Mesendoderm (in vitro differentiated cells): ENCODE results near the gene LCLAT1.

Experiments
- DNase-seq: peaks from one replicate; pipeline ENCODE4 v3.0.0; 2013
- H2AK5ac ChIP-seq: 2 replicates; pipeline ENCODE4 v1.6.1; 2013; ENCODE audit warnings: low read length, inconsistent platforms
- H2BK120ac ChIP-seq: 2 replicates; pipeline ENCODE4 v1.6.1; 2013; ENCODE audit warnings: low read depth, mild to moderate bottlenecking, low read length, moderate library complexity, mixed read lengths
- H2BK15ac ChIP-seq: replicated peaks from 2 replicates; pipeline ENCODE4 v1.6.1; 2013; ENCODE audit warnings: low read depth, mild to moderate bottlenecking, moderate library complexity
- H2BK5ac ChIP-seq: 2 replicates; pipeline ENCODE4 v1.6.1; 2013; ENCODE audit warnings: low read length, inconsistent platforms
- H3K18ac ChIP-seq: 2 replicates; pipeline ENCODE4 v1.6.1; 2013; ENCODE audit warnings: mild to moderate bottlenecking, low read length, mixed read lengths
- H3K23ac ChIP-seq: one replicate; pipeline ENCODE4 v1.6.1; 2013; ENCODE audit warnings: low read length
- H3K27ac ChIP-seq: 2 replicates; pipeline ENCODE4 v1.5.1; 2013; ENCODE audit warnings: low read depth, mild to moderate bottlenecking, inconsistent platforms, low read length, moderate library complexity
- H3K27me3 ChIP-seq: 2 replicates; pipeline ENCODE4 v1.6.1; 2013; ENCODE audit warnings: low read length, control low read depth, mild to moderate bottlenecking, inconsistent platforms; ENCODE audit not compliant: insufficient read depth, poor library complexity
- H3K36me3 ChIP-seq: 2 replicates; pipeline ENCODE4 v1.6.1; 2013; ENCODE audit warnings: low read length, inconsistent platforms; ENCODE audit not compliant: control insufficient read depth, insufficient read depth
- H3K4ac ChIP-seq: one replicate; pipeline ENCODE4 v1.6.1; 2013; ENCODE audit warnings: low read depth, mild to moderate bottlenecking, low read length, moderate library complexity
- H3K4me1 ChIP-seq: 2 replicates; pipeline ENCODE4 v1.6.1; 2013; ENCODE audit warnings: low read depth, low read length, inconsistent platforms; ENCODE audit not compliant: control insufficient read depth
- H3K4me2 ChIP-seq: 2 replicates; pipeline ENCODE4 v1.6.1; 2013; ENCODE audit warnings: low read length
- H3K4me3 ChIP-seq: 2 replicates; pipeline ENCODE4 v1.5.1; 2013; ENCODE audit warnings: mild to moderate bottlenecking, low read length
- H3K56ac ChIP-seq: one replicate; pipeline ENCODE4 v1.6.1; 2013; ENCODE audit warnings: low read length
- H3K79me1 ChIP-seq: 2 replicates; pipeline ENCODE4 v1.6.1; 2013; ENCODE audit warnings: low read length, inconsistent platforms
- H3K79me2 ChIP-seq: 2 replicates; pipeline ENCODE4 v1.6.1; 2013; ENCODE audit warnings: mild to moderate bottlenecking, low read length; ENCODE audit not compliant: control insufficient read depth, insufficient read depth
- H3K9ac ChIP-seq: 2 replicates; pipeline ENCODE4 v1.6.1; 2013; ENCODE audit warnings: low read length, inconsistent platforms
- H4K5ac ChIP-seq: one replicate; pipeline ENCODE4 v1.6.1; 2013; ENCODE audit warnings: low read length
- H4K8ac ChIP-seq: one replicate; pipeline ENCODE4 v1.6.1; 2013; ENCODE audit warnings: low read depth, mild to moderate bottlenecking, control low read depth, low read length, moderate library complexity
- WGBS: extraction: QIAGEN DNeasy Blood & Tissue Kit; methylation state at CpG from one replicate; pipeline ENCODE4 v1.1.7; 2013; ENCODE audit warnings: low lambda C conversion rate, missing lambda C conversion rate; ENCODE audit not compliant: insufficient coverage; ENCODE audit errors: extremely low coverage; 5-methylcytosine and 5-hydroxymethylcytosine counted together

The LCLAT1 gene

GRCh38 chr2:30427606-30428347 is 19.3 kb upstream of the LCLAT1 start:
- Histone ChIP-seq H3K4me3 (no peak overlapping the region), H3K4me2 (no peak overlapping the region), H3K27me3 (no peaks in the 10 kb centered on the region), H3K23ac (no peak overlapping the region), H4K8ac (no peak overlapping the region), H2BK5ac (no peak overlapping the region), H3K79me1 (no peaks in the 10 kb centered on the region), H3K4ac (no peak overlapping the region), H2BK15ac (no peak overlapping the region), H2BK120ac (no peak overlapping the region), H3K36me3 (no peaks in the 10 kb centered on the region), H3K27ac (no peak overlapping the region), H3K4me1 (peaks cover 6% of the 10 kb centered on the region), H3K79me2 (no peaks in the 10 kb centered on the region), H3K18ac (no peak overlapping the region), H3K56ac (no peak overlapping the region), H4K5ac (no peak overlapping the region), H2AK5ac (no peak overlapping the region), H3K9ac (no peak overlapping the region)
- no CpG with 5 or more reads among the region's 8 CpGs for WGBS
- DNase-seq, result no peak

- Histone ChIP-seq H4K5ac (no peak overlapping the region), H3K4me1 (peaks cover 6% of the 10 kb centered on the region), H3K4me2 (no peak overlapping the region), H4K8ac (no peak overlapping the region), H3K36me3 (no peaks in the 10 kb centered on the region), H2BK5ac (no peak overlapping the region), H3K18ac (no peak overlapping the region), H3K79me2 (no peaks in the 10 kb centered on the region), H3K79me1 (no peaks in the 10 kb centered on the region), H2BK120ac (no peak overlapping the region), H2BK15ac (no peak overlapping the region), H3K4ac (no peak overlapping the region), H3K27ac (no peak overlapping the region), H3K56ac (no peak overlapping the region), H3K23ac (no peak overlapping the region), H3K27me3 (no peaks in the 10 kb centered on the region), H3K4me3 (no peak overlapping the region), H2AK5ac (no peak overlapping the region), H3K9ac (no peak overlapping the region)
- no peak for DNase-seq
- WGBS, result no CpG with 5 or more reads among the region's 2 CpGs
Observed at GRCh38 chr2:30428348-30428662, 18.7 kb upstream of the LCLAT1 start.

- Histone ChIP-seq H2BK15ac (no peak overlapping the region), H2BK5ac (no peak overlapping the region), H3K79me1 (no peaks in the 10 kb centered on the region), H3K23ac (no peak overlapping the region), H3K4me1 (peaks cover 6% of the 10 kb centered on the region), H3K27ac (no peak overlapping the region), H3K27me3 (no peaks in the 10 kb centered on the region), H3K4me2 (no peak overlapping the region), H3K4me3 (no peak overlapping the region), H3K18ac (no peak overlapping the region), H4K8ac (peak overlapping the region; percentile 56), H3K56ac (no peak overlapping the region), H3K9ac (no peak overlapping the region), H3K4ac (peak overlapping the region; percentile 59), H3K79me2 (no peaks in the 10 kb centered on the region), H2BK120ac (no peak overlapping the region), H3K36me3 (no peaks in the 10 kb centered on the region), H4K5ac (no peak overlapping the region), H2AK5ac (no peak overlapping the region)
- WGBS, result no CpG with 5 or more reads among the region's 3 CpGs
- no peak for DNase-seq
Observed at GRCh38 chr2:30428827-30429461, 18.1 kb upstream of the LCLAT1 start.

GRCh38 chr2:30433541-30434299 is 13.3 kb upstream of the LCLAT1 start:
- H3K4ac ChIP-seq, result no peak overlapping the region
- H3K18ac ChIP-seq, result no peak overlapping the region
- H3K56ac ChIP-seq, result no peak overlapping the region
- H4K5ac ChIP-seq, result no peak overlapping the region
- H2AK5ac ChIP-seq, result no peak overlapping the region
- H3K23ac ChIP-seq, result no peak overlapping the region
- no peak overlapping the region for H4K8ac ChIP-seq
- no peak overlapping the region for H3K4me3 ChIP-seq
- no peak overlapping the region for H3K27ac ChIP-seq
- no peak overlapping the region for H3K4me2 ChIP-seq
- H3K79me2 ChIP-seq, result no peaks in the 10 kb centered on the region
- H3K4me1 ChIP-seq, result no peaks in the 10 kb centered on the region
- H3K36me3 ChIP-seq, result no peaks in the 10 kb centered on the region
- H3K27me3 ChIP-seq, result no peaks in the 10 kb centered on the region
- H2BK120ac ChIP-seq, result no peak overlapping the region
- no peak overlapping the region for H2BK15ac ChIP-seq
- no CpG with 5 or more reads among the region's 8 CpGs for WGBS
- no peaks in the 10 kb centered on the region for H3K79me1 ChIP-seq
- no peak overlapping the region for H2BK5ac ChIP-seq
- DNase-seq, result peak; percentile 36
- no peak overlapping the region for H3K9ac ChIP-seq

- Histone ChIP-seq H3K79me1 (no peaks in the 10 kb centered on the region), H2BK15ac (no peak overlapping the region), H3K4me1 (no peaks in the 10 kb centered on the region), H3K23ac (no peak overlapping the region), H3K4me3 (no peak overlapping the region), H3K36me3 (no peaks in the 10 kb centered on the region), H3K9ac (no peak overlapping the region), H2BK5ac (no peak overlapping the region), H3K79me2 (no peaks in the 10 kb centered on the region), H3K27me3 (no peaks in the 10 kb centered on the region), H2BK120ac (no peak overlapping the region), H3K18ac (no peak overlapping the region), H2AK5ac (no peak overlapping the region), H4K8ac (no peak overlapping the region), H3K4me2 (no peak overlapping the region), H3K27ac (no peak overlapping the region), H3K56ac (peak overlapping the region; percentile 5), H3K4ac (no peak overlapping the region), H4K5ac (no peak overlapping the region)
- DNase-seq, result no peak
- no CpG with 5 or more reads among the region's 4 CpGs for WGBS
Observed at GRCh38 chr2:30434708-30435107, 12.3 kb upstream of the LCLAT1 start.
